TTC549 (cell line): ENCODE measurements around the gene PRR5.

Experiments used
- FAIRE-seq: peaks from 2 replicates; lab custom pipeline; 2012; peaks lifted over from hg19 to GRCh38; lab: Jason Lieb, UNC

PRR5 gene

DNA sequence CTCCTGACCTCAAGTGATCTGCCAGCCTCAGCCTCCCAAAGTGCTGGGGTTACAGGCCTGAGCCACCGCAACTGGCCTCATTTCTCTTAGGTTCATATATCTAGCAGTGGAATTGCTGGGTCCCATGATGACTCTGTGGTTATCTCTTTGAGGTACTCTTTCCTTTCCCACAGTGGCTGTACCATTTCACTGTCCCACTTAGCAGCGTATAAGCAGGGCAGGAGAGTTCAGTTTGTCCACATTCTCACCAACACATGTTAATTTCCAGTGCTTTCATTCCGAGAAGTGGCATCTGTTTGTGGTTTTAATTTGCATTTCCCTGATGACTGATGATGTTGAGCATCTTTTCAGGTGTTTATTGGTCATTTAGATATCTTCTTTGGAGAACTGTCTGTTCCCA, 16.4 kb downstream of the PRR5 start:
- FAIRE-seq: no peak

GRCh38 chr22:44719586-44720368, 17.8 kb downstream of the PRR5 start:
- FAIRE-seq: no peak

DNA sequence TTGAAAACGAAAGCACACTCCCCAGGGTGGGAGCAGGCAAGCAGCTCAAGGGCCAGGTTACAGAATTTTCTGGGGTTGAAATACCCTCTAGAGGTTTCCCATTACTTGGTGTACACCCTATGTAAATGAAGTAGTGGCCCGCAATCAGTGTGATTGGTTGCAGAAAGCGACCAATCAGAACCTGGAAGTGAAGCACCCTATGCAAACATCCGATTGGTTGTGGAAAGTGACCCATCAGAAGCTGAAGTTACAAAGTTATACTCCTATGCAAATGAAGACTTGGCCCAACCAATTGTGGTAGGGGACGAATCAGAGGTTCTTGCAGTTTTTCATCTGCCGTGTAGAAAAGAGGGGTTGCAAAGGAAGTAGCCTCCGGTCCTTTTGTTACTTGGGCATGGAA, 19.2 kb downstream of the PRR5 start:
- FAIRE-seq: no peak

GRCh38 chr22:44722611-44723010, 20.6 kb downstream of the PRR5 start:
- FAIRE-seq: no peak

DNA sequence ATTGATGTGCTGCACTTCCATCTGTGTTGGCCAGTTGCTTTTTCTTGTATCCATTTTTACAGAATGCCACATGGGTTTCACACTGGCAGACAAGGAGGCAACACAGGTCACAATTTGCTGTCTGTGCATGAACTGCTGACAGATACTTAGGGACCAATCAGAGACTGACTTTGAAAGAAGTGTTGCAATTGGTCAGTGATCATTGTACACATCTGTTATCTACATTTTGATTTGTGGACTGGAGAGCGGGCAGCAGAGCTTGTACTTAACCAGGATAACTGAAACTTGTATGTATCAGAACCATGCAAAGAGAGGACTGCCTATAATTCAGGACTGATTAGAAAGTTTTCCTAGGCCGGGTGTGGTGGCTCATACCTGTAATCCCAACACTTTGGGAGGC, 21.8 kb downstream of the PRR5 start:
- FAIRE-seq: peak; percentile 51

DNA sequence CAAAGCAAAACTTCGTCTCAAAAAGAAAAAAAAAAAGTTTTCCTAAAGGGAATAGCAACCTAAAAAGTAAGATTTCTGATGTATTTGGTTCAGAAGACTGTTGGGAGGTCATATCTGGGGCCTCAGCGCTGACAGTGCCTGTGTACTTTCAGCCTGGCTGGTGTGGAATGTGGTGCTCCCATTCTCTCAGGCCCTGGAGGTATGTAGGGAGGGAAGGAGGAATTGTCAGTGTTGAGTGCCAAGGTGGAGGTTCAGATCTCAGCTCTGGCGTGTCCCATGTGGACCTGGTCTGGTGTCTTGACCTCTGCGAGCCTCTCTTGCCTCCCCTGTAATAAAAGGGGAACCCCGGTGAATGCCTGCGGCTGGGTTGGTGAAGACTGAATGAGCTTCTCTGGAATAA, 22.4 kb downstream of the PRR5 start:
- no peak for FAIRE-seq

DNA sequence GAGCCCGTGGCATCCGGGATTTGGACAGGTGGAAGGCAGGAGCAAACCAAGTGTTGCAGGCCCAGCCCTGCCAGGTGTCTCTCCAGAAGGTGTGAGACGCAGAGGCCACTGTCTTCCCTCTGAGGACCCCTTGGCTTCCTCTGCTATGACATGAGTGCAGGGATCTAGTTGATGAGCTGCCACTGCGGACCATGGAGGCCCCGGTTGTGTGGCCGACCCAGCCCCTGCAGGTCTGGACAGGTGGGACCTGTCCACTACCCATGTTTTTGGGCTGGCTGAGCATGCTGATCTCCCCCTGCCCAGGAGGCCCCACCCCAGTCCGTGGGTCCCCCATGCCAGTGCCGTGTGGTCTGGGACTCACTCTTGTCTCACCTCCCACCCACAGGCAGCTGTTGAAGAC, 22.9 kb downstream of the PRR5 start:
- no peak for FAIRE-seq

- FAIRE-seq: no peak
Observed at GRCh38 chr22:44726439-44726838, 24.4 kb downstream of the PRR5 start.

- FAIRE-seq: no peak
Observed at GRCh38 chr22:44727148-44727547, 25.1 kb downstream of the PRR5 start.

- no peak for FAIRE-seq
Observed at GRCh38 chr22:44727709-44728108, 25.7 kb downstream of the PRR5 start.

GRCh38 chr22:44728761-44729324, 26.8 kb downstream of the PRR5 start:
- FAIRE-seq: no peak

- no peak for FAIRE-seq
Observed at GRCh38 chr22:44729391-44730021, 27.5 kb downstream of the PRR5 start.

DNA sequence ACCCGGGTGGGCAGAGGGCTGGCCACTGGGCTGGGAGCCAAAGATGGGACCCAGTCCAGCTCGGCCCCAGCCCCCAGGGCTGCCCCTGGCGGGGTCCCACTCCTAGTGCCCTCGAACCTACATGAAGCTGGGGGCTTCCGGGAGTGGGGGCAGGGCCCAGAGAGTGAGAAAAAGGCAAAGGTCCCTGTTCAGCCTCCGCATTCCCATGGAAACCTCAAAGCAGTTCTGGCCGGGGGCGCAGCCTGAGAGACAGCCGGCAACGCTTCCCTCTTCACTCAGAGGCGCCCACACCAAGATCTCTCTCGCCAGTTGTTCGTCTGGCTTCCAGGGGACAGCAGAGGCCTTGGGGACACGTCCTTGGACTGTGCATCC, 28.0 kb downstream of the PRR5 start:
- no peak for FAIRE-seq

DNA sequence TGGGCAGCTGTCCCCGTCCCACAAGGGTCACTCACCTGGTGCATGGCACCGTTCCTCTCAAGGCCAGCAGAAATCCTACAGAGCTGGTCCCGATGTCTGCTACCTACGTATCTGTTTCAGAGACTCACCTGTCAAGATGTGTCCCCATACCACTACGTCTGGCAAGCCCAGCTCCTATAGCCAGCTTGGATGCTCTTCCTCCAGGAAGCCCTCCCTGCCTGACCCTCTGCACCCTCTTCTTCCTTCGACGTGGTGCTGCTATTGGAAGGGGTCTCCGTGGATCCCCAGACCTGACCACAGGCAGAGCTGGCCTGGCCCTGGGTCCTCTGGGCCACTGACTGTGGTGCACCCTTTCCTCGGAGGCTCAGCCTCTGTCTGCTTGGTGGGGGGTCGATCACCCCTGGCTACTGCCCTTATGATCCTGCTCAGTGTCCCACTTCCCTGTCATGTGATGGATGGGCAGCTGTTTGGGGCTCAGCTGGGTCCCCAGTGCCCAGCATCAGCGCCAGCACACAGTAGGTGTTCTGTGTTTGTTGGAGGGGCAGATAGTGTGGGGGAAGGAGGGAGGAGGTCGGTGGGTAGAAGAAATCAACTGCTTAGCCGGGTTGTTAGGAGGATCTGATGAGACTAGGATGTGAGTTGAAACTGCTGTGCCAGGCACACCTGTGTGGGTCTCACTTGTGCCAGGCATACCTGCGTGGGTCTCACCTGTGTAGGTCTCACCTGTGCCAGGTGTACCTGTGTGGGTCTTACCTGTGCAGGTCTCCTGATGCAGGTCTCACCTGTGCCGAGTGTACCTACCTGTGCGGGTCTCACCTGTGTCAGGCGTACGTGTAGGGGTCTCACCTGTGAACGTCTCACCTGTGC, 28.7 kb downstream of the PRR5 start:
- FAIRE-seq: no peak

DNA sequence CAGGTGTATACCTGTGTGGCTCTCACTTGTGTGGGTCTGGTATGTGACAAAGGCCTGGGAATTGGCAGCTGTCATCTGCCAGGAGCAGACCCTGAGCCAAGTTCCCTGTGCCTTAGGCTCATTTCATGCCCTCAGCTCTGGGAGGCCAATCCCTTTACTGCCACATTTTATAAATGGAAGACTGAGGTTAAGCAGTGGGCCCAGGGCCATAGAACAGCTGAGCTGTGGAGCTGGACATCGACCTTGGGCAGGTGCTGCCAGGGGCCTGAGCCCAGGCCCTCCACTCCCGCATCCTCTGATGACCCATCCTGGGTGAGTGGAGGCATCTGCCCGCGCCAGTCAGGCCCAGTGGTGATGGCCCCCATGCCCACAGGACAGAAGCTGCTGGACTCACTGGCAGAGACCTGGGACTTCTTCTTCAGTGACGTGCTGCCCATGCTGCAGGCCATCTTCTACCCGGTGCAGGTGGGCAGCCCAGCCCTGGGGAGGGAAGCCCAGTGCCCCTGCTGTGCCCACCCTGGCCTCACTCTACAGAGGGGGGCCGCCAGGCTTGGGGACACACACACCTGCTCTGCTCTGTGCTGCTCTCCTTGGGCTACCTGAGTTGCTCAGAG, 29.5 kb downstream of the PRR5 start:
- no peak for FAIRE-seq

DNA sequence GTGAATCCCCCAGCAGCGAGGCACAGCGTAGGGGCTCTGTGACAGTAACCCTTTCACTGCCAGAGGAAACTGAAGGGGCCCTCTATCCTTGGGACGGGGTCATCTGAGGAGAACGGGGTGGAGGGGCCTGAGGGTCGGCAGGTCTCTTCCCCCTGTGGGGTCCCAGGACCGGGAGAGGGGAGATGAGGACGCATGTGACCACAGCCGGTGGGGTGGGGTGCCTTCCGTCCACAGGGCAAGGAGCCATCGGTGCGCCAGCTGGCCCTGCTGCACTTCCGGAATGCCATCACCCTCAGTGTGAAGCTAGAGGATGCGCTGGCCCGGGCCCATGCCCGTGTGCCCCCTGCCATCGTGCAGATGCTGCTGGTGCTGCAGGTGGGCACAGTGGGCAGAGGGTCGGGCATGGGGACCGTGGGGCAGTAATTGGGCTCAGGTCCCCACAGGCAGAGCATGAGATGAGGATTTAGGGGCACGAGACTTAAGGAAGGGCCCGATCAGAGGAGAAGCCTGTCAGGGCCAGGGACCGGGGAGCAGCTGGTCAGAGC, 30.1 kb downstream of the PRR5 start:
- FAIRE-seq: no peak

DNA sequence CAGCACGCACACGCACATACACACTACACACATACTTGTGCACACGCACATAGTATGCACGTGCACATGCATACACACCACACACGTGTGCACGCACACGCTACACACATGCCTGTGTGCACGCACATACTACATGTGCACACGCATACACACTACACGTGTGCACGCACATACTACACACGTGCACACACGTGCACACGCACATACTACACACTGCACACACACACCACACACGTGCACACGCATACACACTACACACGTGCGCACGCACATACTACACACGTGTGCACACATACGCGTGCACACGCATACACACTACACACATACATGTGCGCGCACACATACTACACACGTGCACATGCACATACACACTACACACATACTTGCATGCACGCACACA, 30.7 kb downstream of the PRR5 start:
- FAIRE-seq: no peak

DNA sequence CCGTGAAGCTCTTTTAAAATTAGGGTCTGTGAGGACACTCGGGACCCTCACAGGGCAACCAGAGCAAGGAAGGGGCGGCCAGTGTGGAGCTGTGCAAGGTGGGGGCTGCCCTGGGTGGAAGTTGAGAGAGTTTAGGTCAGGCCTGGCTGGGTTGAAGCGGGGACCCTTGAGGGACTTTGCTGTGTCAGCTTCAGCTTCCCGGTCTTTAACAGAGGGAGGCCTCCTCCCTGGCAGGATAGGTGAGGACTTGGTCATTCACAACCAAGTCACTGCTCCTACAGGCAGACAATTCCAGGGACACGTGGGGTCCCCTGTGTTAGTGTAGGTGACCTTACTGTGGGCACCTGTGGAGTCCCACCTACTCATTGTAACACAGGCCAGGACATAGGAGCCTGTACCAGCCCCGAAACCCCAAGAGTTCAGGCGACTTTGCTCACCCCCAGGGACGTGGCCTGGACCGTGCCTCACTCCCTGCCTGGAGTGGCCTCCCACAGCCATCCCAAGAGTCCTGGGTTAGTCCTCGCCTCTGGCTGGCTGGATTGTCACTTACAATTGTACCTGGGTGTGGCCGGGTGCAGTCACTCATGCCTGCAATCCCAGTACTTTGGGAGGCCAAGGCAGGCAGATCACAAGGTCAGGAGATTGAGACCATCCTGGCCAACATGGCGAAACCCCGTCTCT, 31.6 kb downstream of the PRR5 start:
- FAIRE-seq: no peak

DNA sequence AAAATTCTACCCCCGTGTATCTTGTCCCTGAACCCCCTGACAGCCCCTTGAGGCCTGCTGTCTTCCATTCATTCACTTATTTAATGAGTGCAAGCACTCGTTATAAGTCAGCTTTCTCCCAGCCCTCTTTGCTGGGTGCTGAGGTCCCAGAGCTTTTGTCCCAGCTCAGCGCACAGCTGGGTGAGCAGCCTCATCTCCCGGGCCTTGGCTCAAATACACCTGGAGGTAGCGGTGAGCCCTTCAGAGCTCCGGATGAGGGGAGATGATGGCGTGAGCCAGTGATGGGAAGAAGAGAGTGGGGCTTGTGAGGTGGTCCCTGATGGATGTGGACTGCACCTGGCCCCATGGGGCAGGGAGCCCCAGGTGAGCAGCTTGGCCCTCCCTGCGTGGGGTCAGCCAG, 32.3 kb downstream of the PRR5 start:
- no peak for FAIRE-seq

DNA sequence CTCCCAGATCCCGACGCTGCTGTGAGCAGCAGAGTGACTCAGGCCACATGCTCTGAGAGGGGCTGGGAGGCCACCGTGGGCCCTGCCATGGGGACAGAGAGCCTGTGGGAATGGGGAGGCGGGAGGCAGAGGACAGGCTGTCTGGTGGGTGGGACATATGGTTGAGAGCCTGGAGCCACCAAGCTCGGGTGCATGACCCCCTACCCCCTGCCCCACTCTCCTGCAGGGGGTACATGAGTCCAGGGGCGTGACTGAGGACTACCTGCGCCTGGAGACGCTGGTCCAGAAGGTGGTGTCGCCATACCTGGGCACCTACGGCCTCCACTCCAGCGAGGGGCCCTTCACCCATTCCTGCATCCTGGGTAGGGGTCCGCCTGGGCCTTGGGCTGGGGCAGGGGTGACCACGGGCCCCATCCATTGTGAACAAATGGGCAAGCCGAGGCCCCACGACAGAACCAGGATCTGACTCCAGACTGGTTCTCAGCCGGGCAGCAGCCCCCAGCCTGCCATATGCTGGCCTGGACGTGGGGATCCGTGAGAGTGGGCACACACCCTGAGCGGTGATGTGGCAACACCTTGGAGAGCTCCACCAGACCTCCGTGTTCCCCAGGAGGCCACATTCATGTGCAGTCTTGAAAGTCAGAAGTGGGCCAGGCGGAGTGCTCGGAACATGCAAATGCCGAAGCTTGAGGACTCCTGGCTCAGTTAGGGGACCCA, 33.0 kb downstream of the PRR5 start:
- FAIRE-seq: no peak
